SU-DHL-6 (cell line): ENCODE measurements around the gene KCTD16.

ENCODE experiments used
- H2AFZ ChIP-seq: fragments of 200-600 bp; sonication (generic); 2 replicates; pipeline ENCODE4 v1.6.1; 2014; ENCODE audit warnings: low read depth, mild to moderate bottlenecking, moderate library complexity, mixed read lengths, antibody characterized with exemption, low read length; ENCODE audit not compliant: severe bottlenecking
- H3F3A ChIP-seq: fragments of 200-600 bp; shearing (Covaris generic); 2 replicates; pipeline ENCODE4 v1.6.0; 2016; ENCODE audit warnings: antibody characterized with exemption, mild to moderate bottlenecking; ENCODE audit not compliant: insufficient read depth
- H3K27ac ChIP-seq: fragments of 200-600 bp; sonication (generic); 2 replicates; pipeline ENCODE4 v1.5.1; 2016; ENCODE audit warnings: low read depth, mild to moderate bottlenecking, low read length, moderate library complexity, mixed read lengths
- H3K27me3 ChIP-seq: fragments of 200-600 bp; sonication (generic), shearing (Covaris generic); 2 replicates; pipeline ENCODE4 v1.6.0; 2014; ENCODE audit warnings: mild to moderate bottlenecking, low read length
- H3K36me3 ChIP-seq: fragments of 200-600 bp; sonication (generic); 2 replicates; pipeline ENCODE4 v1.6.1; 2014; ENCODE audit warnings: mild to moderate bottlenecking, low read length, mixed read lengths
- H3K4me2 ChIP-seq: fragments of 300-600, 200-600 bp; shearing (Covaris generic), sonication (generic); 2 replicates; pipeline ENCODE4 v1.6.0; 2014; ENCODE audit warnings: low read length, low read depth, mild to moderate bottlenecking; ENCODE audit not compliant: poor library complexity, severe bottlenecking
- H3K4me3 ChIP-seq: fragments of 200-600 bp; sonication (generic); 2 replicates; pipeline ENCODE4 v1.5.1; 2014; ENCODE audit warnings: antibody characterized with exemption, low read length, mild to moderate bottlenecking, mixed read lengths; ENCODE audit not compliant: insufficient read depth, poor library complexity, severe bottlenecking
- H3K79me2 ChIP-seq: fragments of 200-600 bp; sonication (generic); 2 replicates; pipeline ENCODE4 v1.6.1; 2014; ENCODE audit warnings: mild to moderate bottlenecking, low read length, moderate library complexity; ENCODE audit not compliant: insufficient read depth
- H3K9ac ChIP-seq: fragments of 200-600 bp; sonication (generic); 2 replicates; pipeline ENCODE4 v1.7.0; 2014; ENCODE audit warnings: mild to moderate bottlenecking, low read length
- H3K9me2 ChIP-seq: fragments of 200-600 bp; sonication (generic); replicated peaks from 2 replicates; pipeline ENCODE4 v1.6.1; 2014; ENCODE audit warnings: low read length; ENCODE audit not compliant: insufficient read depth
- H3K9me3 ChIP-seq: fragments of 200-600 bp; sonication (generic); 2 replicates; pipeline ENCODE4 v1.6.1; 2014; ENCODE audit warnings: low read length, mixed read lengths; ENCODE audit not compliant: insufficient read depth
- H4K20me1 ChIP-seq: fragments of 200-600 bp; sonication (generic); 2 replicates; pipeline ENCODE4 v1.6.1; 2014; ENCODE audit warnings: low read depth, mild to moderate bottlenecking, antibody characterized with exemption, low read length, moderate library complexity, mixed read lengths
- EZH2phosphoT487 ChIP-seq: fragments of 200-600 bp; sonication (generic), shearing (Covaris generic); conservative IDR thresholded peaks from 2 replicates; pipeline ENCODE4 v1.6.1; 2018; ENCODE audit warnings: mild to moderate bottlenecking, antibody characterized with exemption, low read length, moderate library complexity, mixed read lengths
- TF ChIP-seq, protein P1 (sequence below): fragments of 200-600 bp; sonication (generic); IDR thresholded peaks from one replicate; pipeline ENCODE4 v1.5.1; 2017; ENCODE audit warnings: antibody characterized with exemption, mild to moderate bottlenecking, low read length, moderate library complexity; ENCODE audit not compliant: insufficient read depth, poor library complexity, severe bottlenecking

KCTD16 gene

DNA sequence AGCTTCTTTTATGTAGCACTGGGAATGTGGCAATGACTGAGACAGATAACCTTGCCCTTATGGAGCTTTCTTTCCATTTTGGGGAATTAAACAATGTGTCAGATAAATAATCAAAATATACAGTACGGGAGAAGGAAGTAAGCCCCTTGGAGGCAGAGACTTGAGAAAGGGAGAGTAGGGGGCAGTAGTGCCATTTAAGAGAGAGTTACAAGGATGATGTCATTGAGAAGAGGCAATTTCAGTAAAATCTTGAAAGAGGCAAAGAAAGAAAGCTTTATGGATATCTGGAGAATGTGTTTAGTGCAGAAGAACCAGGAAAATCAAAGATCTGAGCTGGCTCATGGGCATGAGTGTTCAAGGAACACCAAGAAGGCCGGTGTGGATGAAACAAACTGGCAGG lies 77.3 kb downstream of the KCTD16 start:
- Histone ChIP-seq H3K9ac (no peak overlapping the region), H3K27ac (no peak overlapping the region), H3K4me3 (no peak overlapping the region), H3K4me2 (no peak overlapping the region), H3K9me2 (no peaks in the 10 kb centered on the region), H3K9me3 (no peaks in the 10 kb centered on the region), H4K20me1 (no peaks in the 10 kb centered on the region), H3K79me2 (no peaks in the 10 kb centered on the region), H3K36me3 (no peaks in the 10 kb centered on the region), H3K27me3 (no peaks in the 10 kb centered on the region), H3F3A (no peaks in the 10 kb centered on the region), H2AFZ (no peak overlapping the region)
- TF ChIP-seq, protein P1, sequence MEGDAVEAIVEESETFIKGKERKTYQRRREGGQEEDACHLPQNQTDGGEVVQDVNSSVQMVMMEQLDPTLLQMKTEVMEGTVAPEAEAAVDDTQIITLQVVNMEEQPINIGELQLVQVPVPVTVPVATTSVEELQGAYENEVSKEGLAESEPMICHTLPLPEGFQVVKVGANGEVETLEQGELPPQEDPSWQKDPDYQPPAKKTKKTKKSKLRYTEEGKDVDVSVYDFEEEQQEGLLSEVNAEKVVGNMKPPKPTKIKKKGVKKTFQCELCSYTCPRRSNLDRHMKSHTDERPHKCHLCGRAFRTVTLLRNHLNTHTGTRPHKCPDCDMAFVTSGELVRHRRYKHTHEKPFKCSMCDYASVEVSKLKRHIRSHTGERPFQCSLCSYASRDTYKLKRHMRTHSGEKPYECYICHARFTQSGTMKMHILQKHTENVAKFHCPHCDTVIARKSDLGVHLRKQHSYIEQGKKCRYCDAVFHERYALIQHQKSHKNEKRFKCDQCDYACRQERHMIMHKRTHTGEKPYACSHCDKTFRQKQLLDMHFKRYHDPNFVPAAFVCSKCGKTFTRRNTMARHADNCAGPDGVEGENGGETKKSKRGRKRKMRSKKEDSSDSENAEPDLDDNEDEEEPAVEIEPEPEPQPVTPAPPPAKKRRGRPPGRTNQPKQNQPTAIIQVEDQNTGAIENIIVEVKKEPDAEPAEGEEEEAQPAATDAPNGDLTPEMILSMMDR, result no peak
- TF ChIP-seq EZH2phosphoT487, result no peak

DNA sequence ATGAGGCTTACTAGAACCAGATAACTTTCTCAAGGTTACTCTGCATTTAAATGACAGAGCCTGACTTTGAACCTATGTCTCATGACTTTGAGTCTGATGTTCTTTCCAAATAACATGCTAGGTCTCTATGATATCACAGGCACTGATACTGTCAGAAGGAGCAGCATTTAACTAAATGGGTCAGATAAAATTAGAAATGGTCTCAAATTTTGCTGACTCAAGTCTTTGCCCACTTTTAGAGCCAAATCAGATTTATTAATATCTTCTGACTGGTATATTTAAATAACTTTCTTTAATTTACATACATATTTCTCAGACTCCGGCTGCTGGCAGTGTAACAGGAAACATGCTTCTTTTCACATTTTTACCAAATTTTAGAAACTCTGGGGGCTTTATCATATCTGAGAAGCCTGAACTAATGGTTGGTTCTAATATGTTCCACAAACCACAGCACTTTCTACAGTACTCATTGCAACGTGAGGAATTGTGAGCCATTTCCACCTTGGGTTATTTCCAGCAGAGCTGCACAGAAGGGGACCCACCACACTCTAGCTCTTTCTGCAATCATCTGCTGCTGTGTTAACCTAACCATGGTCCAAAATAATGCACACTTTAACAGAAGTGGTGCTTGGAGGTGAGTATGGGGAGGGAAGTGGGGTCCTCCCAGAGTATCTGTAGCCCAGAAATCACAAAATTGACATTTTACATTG lies 79.2 kb downstream of the KCTD16 start:
- H3K9me3 ChIP-seq, result no peaks in the 10 kb centered on the region
- TF ChIP-seq, protein P1, result no peak
- no peak for TF ChIP-seq EZH2phosphoT487
- H3K27ac ChIP-seq, result no peak overlapping the region
- no peaks in the 10 kb centered on the region for H3F3A ChIP-seq
- no peak overlapping the region for H3K4me3 ChIP-seq
- H4K20me1 ChIP-seq, result no peaks in the 10 kb centered on the region
- no peak overlapping the region for H3K4me2 ChIP-seq
- H3K27me3 ChIP-seq, result no peaks in the 10 kb centered on the region
- no peak overlapping the region for H2AFZ ChIP-seq
- H3K79me2 ChIP-seq, result no peaks in the 10 kb centered on the region
- H3K36me3 ChIP-seq, result no peaks in the 10 kb centered on the region
- no peaks in the 10 kb centered on the region for H3K9me2 ChIP-seq
- H3K9ac ChIP-seq, result no peak overlapping the region

DNA sequence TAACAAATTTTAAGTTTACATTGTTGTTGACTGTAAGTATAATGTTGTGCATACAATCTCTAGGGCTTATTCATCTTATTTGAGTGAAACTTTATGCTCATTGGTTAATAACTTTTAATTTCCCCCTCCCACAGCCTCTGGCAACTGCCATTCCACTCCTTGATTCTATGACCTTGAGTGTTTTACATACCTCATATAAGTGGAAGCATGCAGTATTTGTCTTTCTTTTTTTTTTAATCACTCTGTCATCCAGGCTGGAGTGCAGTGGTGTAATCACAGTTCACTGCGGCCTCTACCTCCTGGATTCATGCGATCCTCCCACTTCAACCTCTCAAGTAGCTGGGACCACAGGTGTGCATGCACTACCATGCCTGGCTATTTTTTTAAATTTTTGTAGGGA lies 83.9 kb downstream of the KCTD16 start:
- Histone ChIP-seq H3K9ac (no peak overlapping the region), H3K27me3 (no peaks in the 10 kb centered on the region), H4K20me1 (no peaks in the 10 kb centered on the region), H3K36me3 (no peaks in the 10 kb centered on the region), H3K27ac (no peak overlapping the region), H3K9me2 (no peaks in the 10 kb centered on the region), H3K9me3 (no peaks in the 10 kb centered on the region), H3K79me2 (no peaks in the 10 kb centered on the region), H3F3A (no peaks in the 10 kb centered on the region), H3K4me3 (no peak overlapping the region), H2AFZ (no peak overlapping the region), H3K4me2 (no peak overlapping the region)
- no peak for TF ChIP-seq EZH2phosphoT487
- TF ChIP-seq, protein P1, result no peak
